H1 (cell line): ENCODE measurements around the gene PSMB4. TPM values are rescaled to one million over a fixed set of nuclear protein-coding genes. Genes with fewer than 3 reads are reported as not detected.

ENCODE experiments used
- CTCF ChIA-PET: fragments of 300-600 bp; sonication (Branson Sonifier 250); formaldehyde crosslinking; loops from one replicate; lab custom pipeline; 2021; ENCODE audit not compliant: partially characterized antibody; lab: Charles Lee
- POLR2A ChIA-PET: fragments of 300-600 bp; sonication (Branson Sonifier 250); formaldehyde crosslinking; loops from one replicate; lab custom pipeline; 2021; ENCODE audit warnings: inconsistent platforms; ENCODE audit not compliant: partially characterized antibody; lab: Charles Lee
- DNase-seq, 2 experiments: peaks; one replicate each; pipeline versions ENCODE4 v3.0.0 to v3.0.0-alpha.2; 2010 to 2022; ENCODE audit warnings: low spot score in 2 of 2, low read depth in 1 of 2, mixed read lengths in 1 of 2
- FAIRE-seq: peaks from 2 replicates; lab custom pipeline; 2011; peaks lifted over from hg19 to GRCh38; lab: Jason Lieb, UNC
- H2AFZ ChIP-seq: 2 replicates; pipeline ENCODE4 v1.8.1; 2012; ENCODE audit warnings: low read length, inconsistent platforms
- H2AK5ac ChIP-seq: 2 replicates; pipeline ENCODE4 v1.6.1; 2013; ENCODE audit warnings: low read depth, low read length
- H2BK120ac ChIP-seq: replicated peaks from 2 replicates; pipeline ENCODE3; 2013; ENCODE audit warnings: low read depth, low read length, inconsistent platforms
- H2BK12ac ChIP-seq: 2 replicates; pipeline ENCODE4 v1.6.1; 2013; ENCODE audit warnings: low read depth, low read length
- H2BK15ac ChIP-seq: 2 replicates; pipeline ENCODE4 v1.6.1; 2013; ENCODE audit warnings: low read length
- H2BK20ac ChIP-seq: 2 replicates; pipeline ENCODE4 v1.6.1; 2013; ENCODE audit warnings: low read length
- H2BK5ac ChIP-seq: 2 replicates; pipeline ENCODE4 v1.6.1; 2013; ENCODE audit warnings: low read depth, low read length
- H3K14ac ChIP-seq: 2 replicates; pipeline ENCODE4 v1.6.1; 2013; ENCODE audit warnings: inconsistent platforms; ENCODE audit not compliant: insufficient read length
- H3K18ac ChIP-seq: 2 replicates; pipeline ENCODE4 v1.6.1; 2013; ENCODE audit warnings: low read length; ENCODE audit errors: extremely low read depth
- H3K23ac ChIP-seq: 2 replicates; pipeline ENCODE4 v1.6.1; 2013; ENCODE audit warnings: inconsistent platforms; ENCODE audit not compliant: insufficient read length
- H3K23me2 ChIP-seq: 2 replicates; pipeline ENCODE4 v1.6.1; 2013; ENCODE audit warnings: low read depth, low read length
- H3K27ac ChIP-seq: 2 replicates; pipeline ENCODE4 v1.6.1; 2011; ENCODE audit warnings: low read depth, low read length, inconsistent platforms
- H3K27me3 ChIP-seq, 4 experiments: replicated peaks in 1 of 4; 1 replicate in 1 of 4; 2 replicates in 3 of 4; pipeline versions ENCODE4 v1.6.1 to v1.8.1; 2011 to 2013; ENCODE audit warnings: low read length in 3 of 4, mild to moderate bottlenecking in 3 of 4, inconsistent platforms in 2 of 4, mixed read lengths in 2 of 4, moderate library complexity in 1 of 4; ENCODE audit not compliant: control insufficient read depth in 3 of 4, insufficient read depth in 3 of 4; ENCODE audit errors: extremely low read depth in 1 of 4
- H3K36me3 ChIP-seq, 4 experiments: 2 replicates each; pipeline versions ENCODE4 v1.6.1 to v1.8.1; 2011 to 2013; ENCODE audit warnings: mild to moderate bottlenecking in 4 of 4, low read length in 3 of 4, moderate library complexity in 2 of 4, control low read depth in 1 of 4, inconsistent platforms in 1 of 4; ENCODE audit not compliant: insufficient read depth in 4 of 4, control insufficient read depth in 2 of 4
- H3K4ac ChIP-seq: replicated peaks from 2 replicates; pipeline ENCODE3; 2013; ENCODE audit warnings: low read length, low read depth, mixed read lengths, inconsistent platforms; ENCODE audit not compliant: insufficient read length
- H3K4me1 ChIP-seq, 4 experiments: replicated peaks in 1 of 4; 1 replicate in 1 of 4; 2 replicates in 3 of 4; pipeline versions ENCODE4 v1.6.1 to v1.8.1; 2011 to 2013; ENCODE audit warnings: low read length in 3 of 4, inconsistent platforms in 2 of 4, mixed read lengths in 1 of 4; ENCODE audit not compliant: insufficient read depth in 4 of 4, control insufficient read depth in 3 of 4
- H3K4me2 ChIP-seq, 2 experiments: 2 replicates each; pipeline versions ENCODE4 v1.6.1 to v1.8.1; 2011 to 2013; ENCODE audit warnings: low read depth in 2 of 2, low read length in 2 of 2, control low read depth in 1 of 2, inconsistent platforms in 1 of 2, mild to moderate bottlenecking in 1 of 2; ENCODE audit not compliant: insufficient read depth in 1 of 2
- H3K4me3 ChIP-seq, 4 experiments: fragments of 200-600, 300-600 bp in 1 of 4; sonication (generic), shearing (Covaris generic), sonication (Bioruptor Twin) in 1 of 4; 2 replicates each; pipeline versions ENCODE4 v1.5.1 to v1.8.1; 2011 to 2016; ENCODE audit warnings: low read length in 4 of 4, low read depth in 3 of 4, control low read depth in 2 of 4, inconsistent platforms in 2 of 4, mild to moderate bottlenecking in 2 of 4, mixed read lengths in 1 of 4, moderate library complexity in 1 of 4; ENCODE audit not compliant: insufficient read depth in 2 of 4; ENCODE audit errors: extremely low read depth in 1 of 4
- H3K56ac ChIP-seq: replicated peaks from 2 replicates; pipeline ENCODE3; 2013; ENCODE audit warnings: low read depth, mild to moderate bottlenecking, mixed read lengths, low read length, inconsistent platforms; ENCODE audit not compliant: insufficient read length
- H3K79me1 ChIP-seq: 2 replicates; pipeline ENCODE4 v1.6.1; 2013; ENCODE audit warnings: low read depth, low read length, control low read depth
- H3K79me2 ChIP-seq, 2 experiments: 2 replicates each; pipeline versions ENCODE4 v1.6.1 to v1.8.1; 2012 to 2013; ENCODE audit warnings: low read length in 2 of 2, mild to moderate bottlenecking in 2 of 2, inconsistent platforms in 1 of 2; ENCODE audit not compliant: insufficient read depth in 2 of 2, control insufficient read depth in 1 of 2
- H3K9ac ChIP-seq, 4 experiments: replicated peaks in 1 of 4; 1 replicate in 1 of 4; 2 replicates in 3 of 4; pipeline versions ENCODE4 v1.6.1 to v1.8.1; 2011 to 2013; ENCODE audit warnings: low read depth in 3 of 4, low read length in 3 of 4, control low read depth in 2 of 4, mild to moderate bottlenecking in 2 of 4, moderate library complexity in 2 of 4, inconsistent platforms in 1 of 4; ENCODE audit errors: extremely low read depth in 1 of 4
- H3K9me3 ChIP-seq, 2 experiments: 2 replicates each; pipeline versions ENCODE4 v1.6.1 to v1.8.1; 2012 to 2013; ENCODE audit warnings: mild to moderate bottlenecking in 2 of 2, moderate library complexity in 2 of 2, control low read depth in 1 of 2, inconsistent platforms in 1 of 2, low read depth in 1 of 2, low read length in 1 of 2, mixed read lengths in 1 of 2; ENCODE audit not compliant: insufficient read depth in 2 of 2
- H4K20me1 ChIP-seq, 2 experiments: replicated peaks in 1 of 2; 2 replicates each; pipeline versions ENCODE3 to v1.8.1; 2011 to 2013; ENCODE audit warnings: inconsistent platforms in 2 of 2, low read length in 2 of 2, mild to moderate bottlenecking in 1 of 2; ENCODE audit not compliant: insufficient read depth in 2 of 2, control insufficient read depth in 1 of 2
- H4K5ac ChIP-seq: 2 replicates; pipeline ENCODE4 v1.6.1; 2013; ENCODE audit warnings: low read length, low read depth, mixed read lengths, inconsistent platforms; ENCODE audit not compliant: insufficient read length
- H4K8ac ChIP-seq: 2 replicates; pipeline ENCODE4 v1.8.0; 2013; ENCODE audit warnings: mild to moderate bottlenecking, moderate library complexity, low read length, inconsistent platforms; ENCODE audit not compliant: insufficient read depth; ENCODE audit errors: extremely low read depth
- H4K91ac ChIP-seq: replicated peaks from 2 replicates; pipeline ENCODE3; 2013; ENCODE audit warnings: low read length, mixed read lengths, inconsistent platforms; ENCODE audit not compliant: insufficient read length
- ATF2 ChIP-seq: IDR thresholded peaks from 2 replicates; pipeline ENCODE4 v1.6.1; 2012; ENCODE audit warnings: low read length, inconsistent platforms
- CBX5 ChIP-seq: fragments of 300-800, 300-1000 bp; sonication (generic); IDR thresholded peaks from 2 replicates; pipeline ENCODE4 v1.7.1; 2016; ENCODE audit warnings: antibody characterized with exemption, low read length, low read depth
- E2F6 ChIP-seq: IDR thresholded peaks from 2 replicates; pipeline ENCODE4 v1.6.1; 2012; ENCODE audit warnings: inconsistent platforms
- EZH2 ChIP-seq: fragments of 200-600 bp; sonication (generic); IDR thresholded peaks from 2 replicates; pipeline ENCODE4 v1.7.1; 2012; ENCODE audit warnings: low read depth, mild to moderate bottlenecking, moderate library complexity, low read length, inconsistent platforms; ENCODE audit not compliant: severe bottlenecking
- HDAC6 ChIP-seq: IDR thresholded peaks from one replicate; pipeline ENCODE4 v1.7.1; 2012; ENCODE audit warnings: low read depth, mild to moderate bottlenecking, inconsistent platforms, low read length, moderate library complexity
- KDM4A ChIP-seq: IDR thresholded peaks from one replicate; pipeline ENCODE4 v1.7.1; 2012; ENCODE audit warnings: low read depth, mild to moderate bottlenecking, moderate library complexity, low read length, inconsistent platforms; ENCODE audit not compliant: severe bottlenecking
- NANOG ChIP-seq: IDR thresholded peaks from 2 replicates; pipeline ENCODE4 v1.6.1; 2011; ENCODE audit warnings: low read length, low read depth, mild to moderate bottlenecking, inconsistent platforms; ENCODE audit not compliant: insufficient read depth, poor library complexity, severe bottlenecking
- POLR2AphosphoS5 ChIP-seq: IDR thresholded peaks from 2 replicates; pipeline ENCODE4 v1.6.1; 2011; ENCODE audit warnings: low read depth, low read length
- SAP30 ChIP-seq: fragments of 300-600 bp; sonication (generic); IDR thresholded peaks from 2 replicates; pipeline ENCODE4 v1.7.1; 2012; ENCODE audit warnings: low read length, moderate library complexity, mild to moderate bottlenecking, inconsistent platforms; ENCODE audit not compliant: insufficient read depth, insufficient replicate concordance
- SIN3A ChIP-seq, 2 experiments: IDR thresholded peaks in 1 of 2; conservative IDR thresholded peaks in 1 of 2; 2 replicates each; pipeline ENCODE4 v1.6.1; 2011 to 2012; ENCODE audit warnings: low read length in 2 of 2, improper control_type of control experiment in 1 of 2, low read depth in 1 of 2, mild to moderate bottlenecking in 1 of 2
- SP2 ChIP-seq: IDR thresholded peaks from 2 replicates; pipeline ENCODE4 v1.6.1; 2012; ENCODE audit warnings: mild to moderate bottlenecking, low read length, inconsistent platforms
- SP4 ChIP-seq: IDR thresholded peaks from 2 replicates; pipeline ENCODE4 v1.6.1; 2012; ENCODE audit warnings: low read length, inconsistent platforms
- TEAD4 ChIP-seq: IDR thresholded peaks from 2 replicates; pipeline ENCODE4 v1.6.1; 2012; ENCODE audit warnings: low read depth, low read length, inconsistent platforms, mixed read lengths
- polyA plus RNA-seq, 7 experiments: library from polyadenylated mRNA; depleted of rRNA in 3 of 7; stranded (reverse) in 5 of 7; unstranded in 2 of 7; fragments of >200 nt in 5 of 7; fragments of 200-250 nt in 2 of 7; gene quantifications; 1 replicate in 5 of 7; 2 replicates in 1 of 7; 4 replicates in 1 of 7; pipeline versions ENCODE4 v1.2.1 to v1.2.3, GENCODE V29; 2011 to 2013; ENCODE audit warnings: missing spikeins in 2 of 7, mixed read lengths in 2 of 7
- total RNA-seq: library from RNA; stranded (reverse); fragmentation: NEBNext Ultra II Directional; extraction: Animal tissue kit (Norgen Biotek cat#: 25700); gene quantifications from 2 replicates; pipeline ENCODE4 v1.2.1, GENCODE V29; 2021

PSMB4 gene
- total and polyA plus RNA-seq, 2 of the 8 experiments (the other 6 are each of a cell fraction or from before 2014, with no cell fraction given): 430 to 1,098 TPM

GRCh38 chr1:151361883-151362282 lies 37.5 kb upstream of the PSMB4 start:
- FAIRE-seq (no peak), DNase-seq (no peak)
- POLR2A ChIA-PET: interaction anchor here (1.2 to 1.4 kb wide), 2 partner anchors 9 to 25 kb away, joined by 3 to 4 read pairs; no protein-coding TSS in a partner anchor
- Histone ChIP-seq H3K4ac (no peak overlapping the region), H4K20me1 (no peaks in the 10 kb centered on the region), H2AK5ac (no peak overlapping the region), H3K79me2 (no peaks in the 10 kb centered on the region), H3K56ac (no peak overlapping the region), H2BK5ac (no peak overlapping the region), H3K18ac (no peak overlapping the region), H3K27me3 (no peaks in the 10 kb centered on the region), H3K23me2 (no peaks in the 10 kb centered on the region), H2BK12ac (no peak overlapping the region), H3K4me1 (no peaks in the 10 kb centered on the region), H2BK20ac (no peak overlapping the region), H2AFZ (no peak overlapping the region), H3K36me3 (peaks cover 0 to 9% (median 0%) of the 10 kb centered on the region in 4 experiments; a peak in 2 of 8 replicates), H3K79me1 (no peaks in the 10 kb centered on the region), H3K4me3 (no peak overlapping the region), H4K8ac (no peak overlapping the region), H4K5ac (no peak overlapping the region), H3K14ac (no peak overlapping the region), H3K27ac (no peak overlapping the region), H2BK15ac (no peak overlapping the region), H3K9ac (no peak overlapping the region), H3K4me2 (no peak overlapping the region), H2BK120ac (no peak overlapping the region), H4K91ac (no peak overlapping the region), H3K23ac (no peak overlapping the region), H3K9me3 (peaks cover 10 to 15% of the 10 kb centered on the region in 2 experiments)
- CTCF ChIA-PET: no interaction called here
- TF ChIP-seq TEAD4 (no peak), SAP30 (no peak), HDAC6 (no peak), SP2 (no peak), POLR2AphosphoS5 (no peak), E2F6 (no peak), SP4 (no peak), KDM4A (no peak), EZH2 (no peak), CBX5 (no peak), SIN3A (conservative IDR thresholded peaks at IDR 0.05 in 1 of 2, IDR thresholded peaks at IDR 0.05 in 1 of 2; ENCODE audit: low read depth in 1 of 2, low read length in 2 of 2) (no peak), ATF2 (no peak), NANOG (no peak)
